HEK293 (cell line): ENCODE results near the gene ACOT8.
A peak's percentile ranks its signal among the peaks of the same experiment; 100 is the strongest.

Experiments used
- CTCF ChIA-PET: fragments of 350-600 bp; formaldehyde crosslinking; extraction: SDS; loops from one replicate; lab custom pipeline; 2021; ENCODE audit warnings: antibody characterized with exemption; lab: Yijun Ruan, JAX
- POLR2A ChIA-PET: fragments of 300-600 bp; formaldehyde crosslinking; extraction: SDS; loops from one replicate; lab custom pipeline; 2020; ENCODE audit warnings: antibody characterized with exemption, inconsistent platforms; lab: Yijun Ruan, JAX
- H3K27ac ChIP-seq: fragments of 200-500 bp; sonication (Bioruptor generic); 2 replicates; pipeline ENCODE4 v1.5.1; 2014; ENCODE audit warnings: low read depth, low read length, control low read depth, inconsistent platforms; ENCODE audit errors: extremely low read depth
- H3K36me3 ChIP-seq, 2 experiments: fragments of 200-500 bp in 1 of 2; sonication (Bioruptor generic) in 1 of 2; 1 replicate in 1 of 2; 2 replicates in 1 of 2; pipeline ENCODE4 v1.5.1; 2014 to 2017; ENCODE audit warnings: inconsistent platforms in 2 of 2, low read length in 2 of 2; ENCODE audit not compliant: control insufficient read depth in 2 of 2, insufficient read depth in 1 of 2
- H3K4me1 ChIP-seq: fragments of 200-500 bp; sonication (Bioruptor generic); 2 replicates; pipeline ENCODE4 v1.5.1; 2014; ENCODE audit warnings: mild to moderate bottlenecking, low read length, inconsistent platforms; ENCODE audit not compliant: control insufficient read depth, insufficient read depth
- H3K4me3 ChIP-seq: 2 replicates; pipeline ENCODE4 v1.5.1; 2011; ENCODE audit warnings: low read depth, mild to moderate bottlenecking, control low read depth, low read length, moderate library complexity
- H3K9me3 ChIP-seq: fragments of 200-500 bp; sonication (Bioruptor generic); 2 replicates; pipeline ENCODE4 v1.5.1; 2014; ENCODE audit warnings: low read depth, low read length, inconsistent platforms; ENCODE audit not compliant: control insufficient read depth, insufficient read depth
- CTCF ChIP-seq: fragments of 450-650 bp; formaldehyde crosslinking; IDR thresholded peaks from 2 replicates; pipeline ENCODE4 v1.5.1; 2016; ENCODE audit warnings: missing biosample characterization, missing genetic modification characterization
- KLF16 ChIP-seq: fragments of 450-650 bp; formaldehyde crosslinking; IDR thresholded peaks from 2 replicates; pipeline ENCODE4 v1.5.1; 2017; ENCODE audit warnings: missing biosample characterization, missing genetic modification characterization
- PRDM4 ChIP-seq: fragments of 450-650 bp; formaldehyde crosslinking; IDR thresholded peaks from 2 replicates; pipeline ENCODE4 v1.5.1; 2017; ENCODE audit warnings: missing biosample characterization, missing genetic modification characterization
- YY2 ChIP-seq: fragments of 450-650 bp; formaldehyde crosslinking; IDR thresholded peaks from 2 replicates; pipeline ENCODE4 v1.5.1; 2016; ENCODE audit warnings: missing biosample characterization, missing genetic modification characterization
- ZFHX2 ChIP-seq: fragments of 450-650 bp; formaldehyde crosslinking; conservative IDR thresholded peaks from 2 replicates; pipeline ENCODE4 v1.5.1; 2016; ENCODE audit warnings: missing biosample characterization, missing genetic modification characterization
- ZNF114 ChIP-seq: fragments of 450-650 bp; formaldehyde crosslinking; IDR thresholded peaks from 2 replicates; pipeline ENCODE4 v1.5.0; 2017; ENCODE audit warnings: missing biosample characterization, missing genetic modification characterization
- ZNF157 ChIP-seq: fragments of 450-650 bp; formaldehyde crosslinking; IDR thresholded peaks from 2 replicates; pipeline ENCODE4 v1.5.1; 2016; ENCODE audit warnings: missing biosample characterization, missing genetic modification characterization
- ZNF16 ChIP-seq: fragments of 450-650 bp; formaldehyde crosslinking; IDR thresholded peaks from 2 replicates; pipeline ENCODE4 v1.5.1; 2016; ENCODE audit warnings: low read depth, missing biosample characterization, missing genetic modification characterization
- ZNF335 ChIP-seq: fragments of 450-650 bp; formaldehyde crosslinking; conservative IDR thresholded peaks from 2 replicates; pipeline ENCODE4 v1.5.1; 2016; ENCODE audit warnings: missing biosample characterization, missing genetic modification characterization
- ZNF341 ChIP-seq: fragments of 450-650 bp; formaldehyde crosslinking; IDR thresholded peaks from 2 replicates; pipeline ENCODE4; 2016; ENCODE audit warnings: low read depth, missing biosample characterization, missing genetic modification characterization
- ZNF433 ChIP-seq: fragments of 450-650 bp; formaldehyde crosslinking; IDR thresholded peaks from 2 replicates; pipeline ENCODE4 v1.5.1; 2016; ENCODE audit warnings: missing biosample characterization, missing genetic modification characterization, low read depth
- ZNF610 ChIP-seq: fragments of 450-650 bp; formaldehyde crosslinking; IDR thresholded peaks from 2 replicates; pipeline ENCODE4 v1.5.1; 2016; ENCODE audit warnings: missing biosample characterization, missing genetic modification characterization, borderline replicate concordance
- ZNF624 ChIP-seq: fragments of 450-650 bp; formaldehyde crosslinking; IDR thresholded peaks from 2 replicates; pipeline ENCODE4 v1.5.1; 2017; ENCODE audit warnings: missing biosample characterization, missing genetic modification characterization
- ZNF629 ChIP-seq: fragments of 450-650 bp; formaldehyde crosslinking; IDR thresholded peaks from 2 replicates; pipeline ENCODE4 v1.5.1; 2017; ENCODE audit warnings: missing biosample characterization, missing genetic modification characterization
- ZNF639 ChIP-seq: fragments of 450-650 bp; formaldehyde crosslinking; IDR thresholded peaks from 2 replicates; pipeline ENCODE4 v1.5.1; 2016; ENCODE audit warnings: missing biosample characterization, missing genetic modification characterization
- ZNF707 ChIP-seq: fragments of 450-650 bp; formaldehyde crosslinking; IDR thresholded peaks from 2 replicates; pipeline ENCODE4 v1.5.1; 2016; ENCODE audit warnings: missing biosample characterization, missing genetic modification characterization
- ZNF843 ChIP-seq: fragments of 450-650 bp; formaldehyde crosslinking; IDR thresholded peaks from 2 replicates; pipeline ENCODE4 v1.5.1; 2016; ENCODE audit warnings: missing biosample characterization, missing genetic modification characterization
- TF ChIP-seq, protein P1 (sequence below): fragments of 450-650 bp; formaldehyde crosslinking; IDR thresholded peaks from 2 replicates; pipeline ENCODE4 v1.5.1; 2017; ENCODE audit warnings: missing biosample characterization, mild to moderate bottlenecking, missing genetic modification characterization, moderate library complexity
- TF ChIP-seq, protein P2 (sequence below): fragments of 450-650 bp; formaldehyde crosslinking; IDR thresholded peaks from 2 replicates; pipeline ENCODE4 v1.5.1; 2016; ENCODE audit warnings: missing biosample characterization, missing genetic modification characterization
- TF ChIP-seq, protein P3 (sequence below): fragments of 450-650 bp; formaldehyde crosslinking; IDR thresholded peaks from 2 replicates; pipeline ENCODE4 v1.5.1; 2016; ENCODE audit warnings: missing biosample characterization, missing genetic modification characterization, low read depth

Gene ACOT8

DNA sequence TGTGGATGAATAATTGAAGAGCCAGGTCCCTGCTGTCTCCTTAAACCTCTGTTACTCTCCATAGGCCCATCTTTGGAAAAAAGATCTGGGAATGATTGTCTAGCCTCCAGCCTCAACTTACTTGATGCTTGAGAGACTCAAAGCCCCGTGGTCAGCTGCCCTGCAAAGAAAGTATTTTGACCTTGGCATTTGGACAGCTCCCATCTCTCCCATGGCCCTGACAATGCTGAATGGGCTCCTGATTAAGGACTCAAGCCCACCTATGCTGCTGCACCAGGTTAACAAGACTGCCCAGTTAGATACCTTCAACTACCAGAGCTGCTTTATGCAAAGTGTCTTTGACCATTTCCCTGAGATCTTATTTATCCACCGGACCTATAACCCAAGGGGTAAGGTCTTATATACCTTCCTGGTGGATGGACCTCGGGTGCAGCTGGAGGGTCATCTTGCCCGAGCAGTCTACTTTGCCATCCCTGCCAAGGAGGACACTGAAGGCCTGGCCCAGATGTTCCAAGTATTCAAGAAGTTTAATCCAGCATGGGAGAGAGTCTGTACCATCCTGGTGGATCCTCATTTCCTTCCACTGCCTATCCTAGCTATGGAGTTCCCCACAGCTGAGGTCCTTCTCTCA, 25.4 kb upstream of the ACOT8 start:
- ChIA-PET POLR2A (interaction anchor here (0.6 to 3.2 kb wide), 4 partner anchors 25 to 59 kb away, joined by 3 to 26 read pairs (median 12); partner anchors contain the start of genes ACOT8, PCIF1 and ZSWIM3), CTCF (interaction anchor here (0.6 to 3.0 kb wide), 4 partner anchors 25 to 87 kb away, joined by 3 to 16 read pairs (median 4); partner anchors contain the start of genes ACOT8 and ZSWIM3)
- Histone ChIP-seq H3K4me3 (no peak overlapping the region), H3K36me3 (peaks cover 0 to 54% of the 10 kb centered on the region in 2 experiments; a peak in 2 of 3 replicates), H3K4me1 (no peaks in the 10 kb centered on the region), H3K9me3 (no peaks in the 10 kb centered on the region), H3K27ac (no peak overlapping the region)
- TF ChIP-seq ZNF341 (no peak), ZNF610 (tag by site-specific recombination) (no peak), ZNF843 (tag by site-specific recombination) (no peak), ZNF114 (tag by site-specific recombination) (no peak), ZNF157 (tag by site-specific recombination) (no peak), ZFHX2 (tag by site-specific recombination) (no peak), ZNF433 (tag by site-specific recombination) (no peak), ZNF624 (tag by site-specific recombination) (no peak), CTCF (tag by site-specific recombination) (no peak), ZNF639 (tag by site-specific recombination) (no peak), KLF16 (tag by site-specific recombination) (no peak), ZNF707 (tag by site-specific recombination) (no peak)
- TF ChIP-seq, protein P1, sequence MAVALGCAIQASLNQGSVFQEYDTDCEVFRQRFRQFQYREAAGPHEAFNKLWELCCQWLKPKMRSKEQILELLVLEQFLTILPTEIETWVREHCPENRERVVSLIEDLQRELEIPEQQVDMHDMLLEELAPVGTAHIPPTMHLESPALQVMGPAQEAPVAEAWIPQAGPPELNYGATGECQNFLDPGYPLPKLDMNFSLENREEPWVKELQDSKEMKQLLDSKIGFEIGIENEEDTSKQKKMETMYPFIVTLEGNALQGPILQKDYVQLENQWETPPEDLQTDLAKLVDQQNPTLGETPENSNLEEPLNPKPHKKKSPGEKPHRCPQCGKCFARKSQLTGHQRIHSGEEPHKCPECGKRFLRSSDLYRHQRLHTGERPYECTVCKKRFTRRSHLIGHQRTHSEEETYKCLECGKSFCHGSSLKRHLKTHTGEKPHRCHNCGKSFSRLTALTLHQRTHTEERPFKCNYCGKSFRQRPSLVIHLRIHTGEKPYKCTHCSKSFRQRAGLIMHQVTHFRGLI (tag by site-specific recombination), result no peak
- TF ChIP-seq, protein P2, sequence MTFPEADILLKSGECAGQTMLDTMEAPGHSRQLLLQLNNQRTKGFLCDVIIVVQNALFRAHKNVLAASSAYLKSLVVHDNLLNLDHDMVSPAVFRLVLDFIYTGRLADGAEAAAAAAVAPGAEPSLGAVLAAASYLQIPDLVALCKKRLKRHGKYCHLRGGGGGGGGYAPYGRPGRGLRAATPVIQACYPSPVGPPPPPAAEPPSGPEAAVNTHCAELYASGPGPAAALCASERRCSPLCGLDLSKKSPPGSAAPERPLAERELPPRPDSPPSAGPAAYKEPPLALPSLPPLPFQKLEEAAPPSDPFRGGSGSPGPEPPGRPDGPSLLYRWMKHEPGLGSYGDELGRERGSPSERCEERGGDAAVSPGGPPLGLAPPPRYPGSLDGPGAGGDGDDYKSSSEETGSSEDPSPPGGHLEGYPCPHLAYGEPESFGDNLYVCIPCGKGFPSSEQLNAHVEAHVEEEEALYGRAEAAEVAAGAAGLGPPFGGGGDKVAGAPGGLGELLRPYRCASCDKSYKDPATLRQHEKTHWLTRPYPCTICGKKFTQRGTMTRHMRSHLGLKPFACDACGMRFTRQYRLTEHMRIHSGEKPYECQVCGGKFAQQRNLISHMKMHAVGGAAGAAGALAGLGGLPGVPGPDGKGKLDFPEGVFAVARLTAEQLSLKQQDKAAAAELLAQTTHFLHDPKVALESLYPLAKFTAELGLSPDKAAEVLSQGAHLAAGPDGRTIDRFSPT, result no peak

DNA sequence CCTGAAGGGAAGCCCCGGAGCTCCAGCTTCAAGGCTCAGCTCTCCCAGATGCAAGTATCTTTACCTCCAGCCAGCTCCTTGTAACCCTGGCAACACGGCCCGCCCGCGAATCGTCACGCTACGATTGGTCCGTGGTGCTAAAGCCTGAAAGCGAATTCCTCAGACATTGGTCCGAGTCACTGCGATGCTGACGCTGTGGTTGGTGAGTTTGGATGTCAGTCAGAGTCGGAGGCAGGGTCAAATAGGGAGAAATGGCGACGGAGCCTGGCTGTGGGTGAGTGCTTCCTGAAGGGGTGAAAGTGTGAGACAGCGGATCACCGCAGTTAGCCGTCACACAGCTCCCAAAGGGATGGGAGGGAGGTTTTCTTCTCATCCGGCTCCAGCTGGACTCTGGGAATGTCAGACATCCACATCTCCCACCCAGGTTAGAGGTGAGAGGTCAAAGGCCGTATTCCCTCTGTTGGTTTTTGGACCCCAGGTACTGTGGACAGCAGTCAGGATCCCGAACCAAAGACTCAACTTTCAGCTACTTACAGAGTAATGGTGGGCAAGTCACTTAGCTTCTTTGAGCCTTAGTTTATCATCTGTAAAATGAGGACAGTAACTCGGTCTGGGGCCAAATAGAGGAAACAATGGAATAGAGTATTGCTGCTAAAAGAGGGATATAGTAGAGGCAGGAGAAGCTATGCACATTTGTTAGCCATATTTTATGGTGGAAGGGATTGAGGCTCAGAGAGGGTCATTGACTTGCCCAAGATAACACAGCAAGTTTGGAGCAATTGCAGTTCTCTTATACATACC, 24.0 kb upstream of the ACOT8 start, which contains the start of gene ZSWIM1:
TSS of gene ZSWIM1 (plus strand) at position 240 of the 801 bp plus-strand sequence. CDS start 1,366 bp downstream, outside the sequence.
- CTCF ChIA-PET, result interaction anchor here (0.6 to 3.0 kb wide), 7 partner anchors 9 to 432 kb away, joined by 3 to 16 read pairs (median 3); partner anchors contain the start of genes ACOT8 and ZSWIM3
- peaks cover 0 to 50% of the 10 kb centered on the region in 2 experiments; a peak in 2 of 3 replicates for H3K36me3 ChIP-seq
- H3K9me3 ChIP-seq, result no peaks in the 10 kb centered on the region
- POLR2A ChIA-PET, result interaction anchor here (0.5 to 3.2 kb wide), 21 partner anchors 9 to 483 kb away, joined by 3 to 26 read pairs (median 3); partner anchors contain the start of genes ACOT8, CTSA, DNTTIP1 and NEURL2
- H3K27ac ChIP-seq, result peak within 1 kb of the TSS; percentile 62
- H3K4me1 ChIP-seq, result no peaks in the 10 kb centered on the region
- H3K4me3 ChIP-seq, result peak within 1 kb of the TSS; percentile 53
- no peak for TF ChIP-seq ZNF16 (tag by site-specific recombination)
- 0 out of 2 replicates have a peak, but pooled peaks have one; percentile 27 for TF ChIP-seq PRDM4
- no peak; the same call in 1 of the 2 replicates for TF ChIP-seq ZNF629 (tag by site-specific recombination)
- TF ChIP-seq, protein P3, sequence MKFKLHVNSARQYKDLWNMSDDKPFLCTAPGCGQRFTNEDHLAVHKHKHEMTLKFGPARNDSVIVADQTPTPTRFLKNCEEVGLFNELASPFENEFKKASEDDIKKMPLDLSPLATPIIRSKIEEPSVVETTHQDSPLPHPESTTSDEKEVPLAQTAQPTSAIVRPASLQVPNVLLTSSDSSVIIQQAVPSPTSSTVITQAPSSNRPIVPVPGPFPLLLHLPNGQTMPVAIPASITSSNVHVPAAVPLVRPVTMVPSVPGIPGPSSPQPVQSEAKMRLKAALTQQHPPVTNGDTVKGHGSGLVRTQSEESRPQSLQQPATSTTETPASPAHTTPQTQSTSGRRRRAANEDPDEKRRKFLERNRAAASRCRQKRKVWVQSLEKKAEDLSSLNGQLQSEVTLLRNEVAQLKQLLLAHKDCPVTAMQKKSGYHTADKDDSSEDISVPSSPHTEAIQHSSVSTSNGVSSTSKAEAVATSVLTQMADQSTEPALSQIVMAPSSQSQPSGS (tag by site-specific recombination), result no peak
- peak; percentile 74 for TF ChIP-seq ZNF335 (tag by site-specific recombination)
- 0 out of 2 replicates have a peak, but pooled peaks have one; percentile 56 for TF ChIP-seq YY2 (tag by site-specific recombination)
